ENCODE data around the gene ALG14. TPM values are rescaled to one million over a fixed set of nuclear protein-coding genes. Genes with fewer than 3 reads are reported as not detected.

The ALG14 gene
- total RNA-seq, 4 donors from 2014 or later: 1.9 to 3.3 (median 2.6) TPM; not detected in 1

DNA sequence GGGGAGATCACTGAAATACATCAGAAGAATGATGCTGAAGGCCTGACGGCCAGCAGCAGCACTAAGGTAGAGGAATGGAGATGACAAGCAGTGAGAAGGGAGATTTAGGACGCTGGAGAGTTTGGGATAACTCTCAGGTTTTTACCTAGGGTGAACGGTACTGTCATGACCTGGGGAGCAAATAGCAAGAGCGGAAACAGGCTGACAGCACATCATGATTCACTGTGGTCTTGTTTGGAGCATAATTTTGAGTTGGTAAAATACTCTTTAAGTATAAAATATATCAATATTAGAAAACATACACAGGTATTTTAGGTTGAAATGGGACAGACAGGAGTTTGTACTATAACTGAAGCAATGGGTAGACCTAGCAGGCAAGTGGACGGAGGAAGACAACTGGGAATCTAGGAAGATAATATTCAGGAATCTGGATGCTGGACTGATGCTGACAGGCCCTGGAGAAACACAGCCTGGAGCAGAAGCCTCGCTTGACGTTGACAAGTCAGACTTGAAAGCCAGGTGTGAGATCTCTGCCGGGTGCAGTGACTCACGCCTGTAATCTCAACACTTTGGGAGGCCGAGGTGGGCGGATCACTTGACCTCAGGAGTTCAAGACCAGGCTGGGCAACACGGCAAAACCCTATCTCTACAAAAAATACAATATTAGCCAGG is 33.3 kb downstream of the ALG14 start:
- H3K27me3 ChIP-seq: no peaks in the 10 kb centered on the region
- H3K9me3 ChIP-seq: no peaks in the 10 kb centered on the region
- TF ChIP-seq, protein P1, sequence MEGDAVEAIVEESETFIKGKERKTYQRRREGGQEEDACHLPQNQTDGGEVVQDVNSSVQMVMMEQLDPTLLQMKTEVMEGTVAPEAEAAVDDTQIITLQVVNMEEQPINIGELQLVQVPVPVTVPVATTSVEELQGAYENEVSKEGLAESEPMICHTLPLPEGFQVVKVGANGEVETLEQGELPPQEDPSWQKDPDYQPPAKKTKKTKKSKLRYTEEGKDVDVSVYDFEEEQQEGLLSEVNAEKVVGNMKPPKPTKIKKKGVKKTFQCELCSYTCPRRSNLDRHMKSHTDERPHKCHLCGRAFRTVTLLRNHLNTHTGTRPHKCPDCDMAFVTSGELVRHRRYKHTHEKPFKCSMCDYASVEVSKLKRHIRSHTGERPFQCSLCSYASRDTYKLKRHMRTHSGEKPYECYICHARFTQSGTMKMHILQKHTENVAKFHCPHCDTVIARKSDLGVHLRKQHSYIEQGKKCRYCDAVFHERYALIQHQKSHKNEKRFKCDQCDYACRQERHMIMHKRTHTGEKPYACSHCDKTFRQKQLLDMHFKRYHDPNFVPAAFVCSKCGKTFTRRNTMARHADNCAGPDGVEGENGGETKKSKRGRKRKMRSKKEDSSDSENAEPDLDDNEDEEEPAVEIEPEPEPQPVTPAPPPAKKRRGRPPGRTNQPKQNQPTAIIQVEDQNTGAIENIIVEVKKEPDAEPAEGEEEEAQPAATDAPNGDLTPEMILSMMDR (IDR thresholded peaks at IDR 0.05): no peak
- no peak for TF ChIP-seq POLR2A (IDR thresholded peaks at IDR 0.05)
- H3K36me3 ChIP-seq: no peaks in the 10 kb centered on the region
- H3K27ac ChIP-seq: no peak overlapping the region
- H3K4me3 ChIP-seq: no peak overlapping the region
- H3K4me1 ChIP-seq: no peaks in the 10 kb centered on the region
- no peak for DNase-seq

DNA sequence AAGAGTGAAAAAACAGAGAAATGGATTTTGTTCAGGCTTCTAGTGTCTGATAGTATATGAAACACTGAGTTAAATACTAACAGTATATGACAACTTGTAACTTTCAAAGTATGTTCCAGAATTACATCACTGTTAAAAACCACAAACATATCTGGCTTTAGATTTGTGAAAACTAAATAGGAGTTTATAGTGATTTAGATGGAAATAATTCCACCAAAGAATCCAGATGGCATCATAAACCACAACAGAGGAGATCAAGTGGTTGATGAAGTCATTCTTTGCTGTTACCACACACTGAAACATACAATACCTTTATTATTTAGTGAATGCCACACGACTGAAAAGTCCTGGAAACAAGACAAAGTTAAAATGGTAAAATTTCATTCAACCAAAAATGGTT is 37.2 kb downstream of the ALG14 start:
- TF ChIP-seq, protein P1 (IDR thresholded peaks at IDR 0.05): no peak
- TF ChIP-seq POLR2A (IDR thresholded peaks at IDR 0.05): no peak
- no peak overlapping the region for H3K27ac ChIP-seq
- no peaks in the 10 kb centered on the region for H3K9me3 ChIP-seq
- DNase-seq: no peak
- no peaks in the 10 kb centered on the region for H3K27me3 ChIP-seq
- H3K4me3 ChIP-seq: no peak overlapping the region
- H3K36me3 ChIP-seq: no peaks in the 10 kb centered on the region
- H3K4me1 ChIP-seq: no peaks in the 10 kb centered on the region

DNA sequence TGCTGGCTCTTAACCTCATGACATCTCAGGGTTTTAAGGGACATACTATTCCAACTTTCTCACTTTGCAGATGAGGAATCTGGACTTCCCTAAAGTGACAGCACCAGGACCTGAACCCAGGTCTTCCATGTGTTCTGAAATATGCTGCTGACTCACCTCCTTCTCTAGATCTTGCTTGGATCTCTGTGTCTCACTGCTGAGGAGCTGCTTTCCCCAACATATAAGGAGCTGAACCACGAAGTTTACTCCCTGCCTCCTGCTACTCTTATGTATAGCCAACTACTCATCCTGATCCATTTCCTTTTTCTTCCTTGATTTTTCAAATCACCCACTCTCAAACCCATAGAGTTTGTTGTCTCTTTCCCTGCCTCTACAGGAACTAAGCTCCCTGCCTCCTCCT is 38.2 kb downstream of the ALG14 start:
- Histone ChIP-seq H3K27me3 (no peaks in the 10 kb centered on the region), H3K36me3 (no peaks in the 10 kb centered on the region), H3K4me3 (no peak overlapping the region), H3K27ac (no peak overlapping the region), H3K9me3 (no peaks in the 10 kb centered on the region), H3K4me1 (no peaks in the 10 kb centered on the region)
- DNase-seq: no peak
- TF ChIP-seq POLR2A (IDR thresholded peaks at IDR 0.05): no peak
- TF ChIP-seq, protein P1 (IDR thresholded peaks at IDR 0.05): no peak

DNA sequence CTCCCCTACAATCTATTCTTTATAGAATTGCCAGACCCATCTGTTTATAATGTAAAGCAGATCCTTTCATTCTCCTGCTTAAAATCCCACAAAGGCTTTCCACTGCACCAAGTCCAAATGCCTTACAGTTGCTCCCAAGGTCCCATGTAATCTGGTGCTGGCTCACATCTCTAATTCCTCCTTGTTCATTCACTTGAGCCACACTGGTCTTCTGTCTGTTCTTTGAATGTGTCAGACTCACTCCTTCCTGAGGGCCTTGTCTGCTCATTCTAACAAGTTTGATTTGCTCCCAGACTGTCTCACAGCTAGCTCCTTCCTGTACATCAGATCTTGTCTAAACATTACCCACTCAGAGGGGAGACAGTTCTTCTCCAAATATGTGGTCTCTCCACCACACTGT is 38.9 kb downstream of the ALG14 start:
- H3K9me3 ChIP-seq: no peaks in the 10 kb centered on the region
- H3K4me3 ChIP-seq: no peak overlapping the region
- H3K27me3 ChIP-seq: no peaks in the 10 kb centered on the region
- H3K27ac ChIP-seq: no peak overlapping the region
- TF ChIP-seq POLR2A (IDR thresholded peaks at IDR 0.05): no peak
- TF ChIP-seq, protein P1 (IDR thresholded peaks at IDR 0.05): no peak
- no peaks in the 10 kb centered on the region for H3K36me3 ChIP-seq
- no peaks in the 10 kb centered on the region for H3K4me1 ChIP-seq
- no peak for DNase-seq

DNA sequence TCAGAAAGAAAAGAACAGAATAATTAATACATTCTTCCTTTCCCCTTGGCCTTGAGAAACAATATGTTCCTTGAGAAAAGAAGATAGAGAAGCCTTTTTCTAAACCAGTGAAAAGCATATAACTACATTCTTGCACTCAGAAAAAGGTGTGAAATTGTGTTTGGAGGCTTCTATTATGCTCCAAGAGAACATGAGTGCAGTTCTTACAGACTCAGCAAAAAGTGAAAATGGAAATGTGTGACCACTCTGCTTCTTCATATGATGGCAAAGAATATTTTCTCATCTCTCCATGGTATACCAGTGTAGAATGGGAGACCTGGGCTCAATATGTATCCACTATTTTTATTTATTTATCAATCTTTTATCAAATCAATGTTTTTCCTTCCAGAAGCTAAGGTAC is 43.2 kb downstream of the ALG14 start:
- no peaks in the 10 kb centered on the region for H3K27me3 ChIP-seq
- H3K27ac ChIP-seq: no peak overlapping the region
- DNase-seq: no peak
- no peaks in the 10 kb centered on the region for H3K4me1 ChIP-seq
- no peak overlapping the region for H3K4me3 ChIP-seq
- TF ChIP-seq, protein P1 (IDR thresholded peaks at IDR 0.05): no peak
- TF ChIP-seq POLR2A (IDR thresholded peaks at IDR 0.05): no peak
- peaks cover 0 to 14% (median 0%) of the 10 kb centered on the region in 3 donors for H3K36me3 ChIP-seq
- H3K9me3 ChIP-seq: no peaks in the 10 kb centered on the region

All from Peyer's patch (tissue), 4 donors.